Endothelial cell (in vitro differentiated cells): ENCODE measurements around the gene GNA12. TPM values are rescaled to one million over a fixed set of nuclear protein-coding genes. Genes with fewer than 3 reads are reported as not detected.

Experiments
- DNase-seq: peaks from one replicate; pipeline ENCODE4 v3.0.0; 2021; ENCODE audit warnings: low spot score
- H3K27ac Mint-ChIP-seq: one replicate; pipeline ENCODE4 v1.8.0; 2021; ENCODE audit warnings: mixed read lengths, inconsistent platforms; ENCODE audit not compliant: unreplicated experiment
- H3K27me3 Mint-ChIP-seq: one replicate; pipeline ENCODE4 v1.8.0; 2021; ENCODE audit warnings: mild to moderate bottlenecking, moderate library complexity, mixed read lengths, inconsistent platforms; ENCODE audit not compliant: unreplicated experiment
- H3K36me3 Mint-ChIP-seq: one replicate; pipeline ENCODE4 v1.8.0; 2021; ENCODE audit warnings: mild to moderate bottlenecking, low read depth, mixed read lengths, inconsistent platforms; ENCODE audit not compliant: unreplicated experiment
- H3K4me1 Mint-ChIP-seq: one replicate; pipeline ENCODE4 v1.8.0; 2021; ENCODE audit warnings: mild to moderate bottlenecking, mixed read lengths, inconsistent platforms; ENCODE audit not compliant: unreplicated experiment
- H3K4me3 Mint-ChIP-seq: one replicate; pipeline ENCODE4 v1.8.0; 2021; ENCODE audit warnings: mild to moderate bottlenecking, mixed read lengths, inconsistent platforms; ENCODE audit not compliant: unreplicated experiment
- H3K9me3 Mint-ChIP-seq: one replicate; pipeline ENCODE4 v1.8.0; 2021; ENCODE audit warnings: mixed read lengths, inconsistent platforms; ENCODE audit not compliant: unreplicated experiment
- CTCF ChIP-seq: fragments of 200-600 bp; sonication (generic); IDR thresholded peaks from one replicate; pipeline ENCODE4 v1.5.0; 2021; ENCODE audit warnings: antibody characterized with exemption; ENCODE audit not compliant: unreplicated experiment
- total RNA-seq: library from RNA; stranded (reverse); fragmentation: NEBNext Ultra II Directional; extraction: Animal tissue kit (Norgen Biotek cat#: 25700); gene quantifications from one replicate; pipeline ENCODE4 v1.2.1, GENCODE V29; 2021; ENCODE audit not compliant: unreplicated experiment

GNA12 gene
- total RNA-seq, 1 donor from 2014 or later: 105 TPM

DNA sequence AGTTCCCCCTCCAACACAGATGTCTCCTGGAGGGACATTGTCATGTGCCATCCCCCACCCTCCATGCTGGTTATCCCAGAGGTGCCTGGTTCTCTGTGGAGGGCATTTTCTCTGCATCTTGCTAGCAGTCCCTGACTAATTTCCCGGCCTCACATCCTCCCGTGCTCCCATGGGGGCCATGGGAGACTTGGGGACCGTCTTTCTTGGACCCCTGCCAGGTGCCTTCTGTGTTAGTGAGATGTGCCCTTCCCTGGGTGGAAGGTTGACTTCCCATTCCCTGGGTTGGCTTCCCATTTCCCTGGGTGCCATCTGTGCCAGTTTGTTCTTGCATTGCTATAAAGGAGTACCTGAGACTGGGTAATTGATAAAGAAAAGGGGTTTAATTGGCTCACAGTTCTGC lies 22.5 kb upstream of the GNA12 start:
- Mint-ChIP-seq H3K36me3 (no peaks in the 10 kb centered on the region), H3K9me3 (no peaks in the 10 kb centered on the region), H3K4me1 (peaks cover 24% of the 10 kb centered on the region), H3K4me3 (no peak overlapping the region), H3K27ac (no peak overlapping the region), H3K27me3 (peaks cover 6% of the 10 kb centered on the region)
- no peak for TF ChIP-seq CTCF
- no peak for DNase-seq

- Mint-ChIP-seq H3K36me3 (no peaks in the 10 kb centered on the region), H3K27me3 (peaks cover 6% of the 10 kb centered on the region), H3K9me3 (no peaks in the 10 kb centered on the region), H3K4me3 (no peak overlapping the region), H3K4me1 (peaks cover 17% of the 10 kb centered on the region), H3K27ac (peak overlapping the region; percentile 75)
- peak; percentile 66 for DNase-seq
- peak; percentile 96 for TF ChIP-seq CTCF
These were observed 21.0 kb upstream of the GNA12 start for GRCh38 chr7:2864999-2865670.

DNA sequence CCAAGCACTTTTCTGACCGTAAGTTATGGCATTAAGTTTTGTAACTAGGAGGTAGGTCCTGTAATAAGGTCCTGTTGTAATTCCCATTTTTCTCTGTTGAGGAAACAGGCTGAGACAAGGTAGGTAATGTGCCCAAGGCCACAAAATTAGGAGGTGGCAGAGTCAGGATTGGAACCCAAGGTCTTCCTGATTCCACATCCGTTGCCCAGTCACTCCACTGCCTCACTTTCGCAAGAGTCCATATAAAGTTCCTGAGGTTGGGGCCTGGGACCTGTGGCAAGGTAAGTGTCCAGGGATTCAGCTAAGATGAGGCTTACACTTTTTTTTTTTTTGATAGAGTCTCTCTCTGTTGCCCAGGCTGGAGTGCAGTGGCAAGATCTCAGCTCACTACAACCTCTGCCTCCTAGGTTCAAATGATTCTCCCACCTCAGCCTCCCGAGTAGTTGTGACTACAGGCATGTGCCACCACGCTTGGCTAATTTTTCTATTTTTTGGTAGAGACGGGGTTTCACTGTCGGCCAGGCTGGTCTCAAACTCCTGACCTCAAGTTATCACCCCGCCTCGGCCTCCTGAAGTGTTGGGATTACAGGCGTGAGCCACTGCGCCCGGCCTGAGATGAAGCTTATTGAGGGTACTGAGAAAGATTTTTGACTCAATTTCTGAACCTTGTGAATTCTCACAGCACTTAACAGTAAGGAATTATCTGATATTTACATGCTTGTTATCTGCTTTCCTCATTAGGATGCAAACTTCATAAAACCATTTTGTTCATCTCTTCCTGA lies 20.3 kb upstream of the GNA12 start:
- H3K27ac Mint-ChIP-seq: peak overlapping the region; percentile 88
- H3K4me3 Mint-ChIP-seq: no peak overlapping the region
- no peak for DNase-seq
- no peaks in the 10 kb centered on the region for H3K9me3 Mint-ChIP-seq
- H3K4me1 Mint-ChIP-seq: peaks cover 17% of the 10 kb centered on the region
- H3K27me3 Mint-ChIP-seq: peaks cover 6% of the 10 kb centered on the region
- H3K36me3 Mint-ChIP-seq: no peaks in the 10 kb centered on the region
- no peak for TF ChIP-seq CTCF

DNA sequence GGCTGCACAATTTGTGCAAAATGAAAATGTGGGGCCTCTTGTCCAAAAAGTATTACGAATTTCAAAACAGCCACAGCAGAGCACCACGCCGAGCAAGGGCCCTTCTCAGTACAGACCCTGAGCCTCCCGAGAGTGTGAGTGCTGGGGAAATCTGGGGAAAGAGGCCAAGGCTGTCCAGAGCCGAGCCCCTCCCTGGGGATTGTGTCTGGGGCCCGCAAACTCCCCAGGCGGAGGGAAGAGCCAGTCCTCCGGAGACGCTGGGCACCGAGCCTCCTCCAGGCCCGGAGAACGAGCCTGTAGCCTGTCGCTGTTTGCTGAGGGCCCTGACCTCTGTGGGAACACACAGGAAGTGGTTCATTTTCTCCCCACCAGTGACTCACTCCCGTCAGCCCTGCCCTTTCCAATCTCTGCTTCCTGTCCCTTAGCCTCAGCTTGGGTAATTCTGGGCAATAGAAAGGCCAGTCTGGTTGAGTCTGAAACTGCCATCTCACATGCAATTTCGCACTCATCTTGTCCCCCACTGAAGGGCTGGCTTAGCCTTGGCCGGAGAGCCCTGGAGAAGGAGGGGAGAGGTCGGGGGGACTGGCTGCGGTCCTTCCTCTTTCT lies 19.5 kb upstream of the GNA12 start:
- Mint-ChIP-seq H3K27ac (peak overlapping the region; percentile 88), H3K36me3 (no peaks in the 10 kb centered on the region), H3K9me3 (no peaks in the 10 kb centered on the region), H3K4me1 (peaks cover 17% of the 10 kb centered on the region), H3K27me3 (peaks cover 6% of the 10 kb centered on the region), H3K4me3 (no peak overlapping the region)
- TF ChIP-seq CTCF: no peak
- DNase-seq: peak; percentile 37

GRCh38 chr7:2862831-2863361 lies 18.8 kb upstream of the GNA12 start:
- no peak overlapping the region for H3K4me3 Mint-ChIP-seq
- H3K4me1 Mint-ChIP-seq: peaks cover 17% of the 10 kb centered on the region
- H3K27me3 Mint-ChIP-seq: peaks cover 6% of the 10 kb centered on the region
- DNase-seq: no peak
- H3K9me3 Mint-ChIP-seq: no peaks in the 10 kb centered on the region
- peak overlapping the region; percentile 26 for H3K27ac Mint-ChIP-seq
- no peaks in the 10 kb centered on the region for H3K36me3 Mint-ChIP-seq
- no peak for TF ChIP-seq CTCF
